CD14-positive monocyte (primary cell): ENCODE data around the gene COL17A1. TPM values are rescaled to one million over a fixed set of nuclear protein-coding genes. Genes with fewer than 3 reads are reported as not detected.

Source experiments
- DNase-seq, 3 donors: peaks; one replicate each; pipeline ENCODE4 v3.0.0-alpha.2; 2011 to 2022
- H2AFZ ChIP-seq: 2 replicates; pipeline ENCODE4 v1.6.0; 2012; ENCODE audit warnings: mild to moderate bottlenecking, low read depth, low read length, inconsistent platforms; ENCODE audit not compliant: insufficient read depth, poor library complexity, severe bottlenecking
- H3K27ac ChIP-seq, 2 donors: 1 replicate in 1 of 2; 2 replicates in 1 of 2; pipeline ENCODE4 v1.5.1; 2012 to 2013; ENCODE audit warnings: low read length in 2 of 2, control low read depth in 1 of 2, inconsistent platforms in 1 of 2, low read depth in 1 of 2, mild to moderate bottlenecking in 1 of 2
- H3K27me3 ChIP-seq, 2 donors: one replicate each; pipeline versions ENCODE4 v1.6.0 to v1.6.1; 2011 to 2013; ENCODE audit warnings: low read length in 2 of 2; ENCODE audit not compliant: control insufficient read depth in 2 of 2, insufficient read depth in 2 of 2
- H3K36me3 ChIP-seq, 2 donors: replicated peaks in 1 of 2; 1 replicate in 1 of 2; 2 replicates in 1 of 2; pipeline versions ENCODE4 v1.5.1 to v1.6.1; 2012 to 2013; ENCODE audit warnings: low read length in 2 of 2, control low read depth in 1 of 2, inconsistent platforms in 1 of 2, mild to moderate bottlenecking in 1 of 2; ENCODE audit not compliant: insufficient read depth in 2 of 2, control insufficient read depth in 1 of 2
- H3K4me1 ChIP-seq, 2 donors: 1 replicate in 1 of 2; 2 replicates in 1 of 2; pipeline versions ENCODE4 v1.5.1 to v1.6.1; 2012 to 2013; ENCODE audit warnings: low read length in 2 of 2, control low read depth in 1 of 2, inconsistent platforms in 1 of 2, mild to moderate bottlenecking in 1 of 2, moderate library complexity in 1 of 2; ENCODE audit not compliant: insufficient read depth in 2 of 2, control insufficient read depth in 1 of 2
- H3K4me2 ChIP-seq: replicated peaks from 2 replicates; pipeline ENCODE3; 2012; ENCODE audit warnings: low read length, moderate library complexity, mild to moderate bottlenecking; ENCODE audit not compliant: poor library complexity, severe bottlenecking; ENCODE audit errors: extremely low read depth
- H3K4me3 ChIP-seq, 3 experiments: fragments of 200-600 bp in 1 of 3; sonication (generic) in 1 of 3; replicated peaks in 1 of 3; 1 replicate in 2 of 3; 2 replicates in 1 of 3; pipeline ENCODE4 v1.5.1; 2011 to 2013; ENCODE audit warnings: low read length in 3 of 3, mild to moderate bottlenecking in 3 of 3, control low read depth in 2 of 3, low read depth in 2 of 3, inconsistent platforms in 1 of 3, moderate library complexity in 1 of 3
- H3K79me2 ChIP-seq: 2 replicates; pipeline ENCODE4 v1.6.0; 2012; ENCODE audit warnings: mild to moderate bottlenecking, control low read depth, inconsistent platforms, low read length, moderate library complexity; ENCODE audit not compliant: insufficient read depth
- H3K9ac ChIP-seq: 2 replicates; pipeline ENCODE4 v1.6.0; 2017; ENCODE audit warnings: low read length, mild to moderate bottlenecking; ENCODE audit not compliant: insufficient read depth, poor library complexity, severe bottlenecking
- H3K9me3 ChIP-seq, 2 donors: replicated peaks in 1 of 2; 1 replicate in 1 of 2; 2 replicates in 1 of 2; pipeline versions ENCODE4 v1.5.1 to v1.6.1; 2012 to 2013; ENCODE audit warnings: low read length in 2 of 2, control low read depth in 1 of 2; ENCODE audit not compliant: control insufficient read depth in 1 of 2, insufficient read depth in 1 of 2
- H4K20me1 ChIP-seq: 2 replicates; pipeline ENCODE4 v1.6.0; 2012; ENCODE audit warnings: mild to moderate bottlenecking, low read length, control low read depth, moderate library complexity; ENCODE audit not compliant: insufficient read depth
- H3K27ac Mint-ChIP-seq, 7 donors: one replicate each; pipeline ENCODE4 v1.8.0; 2020; ENCODE audit warnings: mild to moderate bottlenecking in 7 of 7, mixed read lengths in 7 of 7, moderate library complexity in 6 of 7, inconsistent platforms in 2 of 7
- H3K27me3 Mint-ChIP-seq, 3 donors: one replicate each; pipeline ENCODE4 v1.8.0; 2021 to 2022; ENCODE audit warnings: low read depth in 3 of 3, mild to moderate bottlenecking in 3 of 3, mixed read lengths in 3 of 3, moderate library complexity in 3 of 3, inconsistent platforms in 1 of 3
- H3K36me3 Mint-ChIP-seq, 2 donors: one replicate each; pipeline ENCODE4 v1.8.0; 2020; ENCODE audit warnings: mixed read lengths in 2 of 2, inconsistent platforms in 1 of 2, mild to moderate bottlenecking in 1 of 2
- H3K4me1 Mint-ChIP-seq: one replicate; pipeline ENCODE4 v1.8.0; 2020; ENCODE audit warnings: mild to moderate bottlenecking, mixed read lengths
- H3K4me3 Mint-ChIP-seq, 2 donors: one replicate each; pipeline ENCODE4 v1.8.0; 2020; ENCODE audit warnings: mild to moderate bottlenecking in 2 of 2, mixed read lengths in 2 of 2, moderate library complexity in 1 of 2
- H3K9me3 Mint-ChIP-seq, 7 donors: one replicate each; pipeline ENCODE4 v1.8.0; 2020 to 2022; ENCODE audit warnings: mixed read lengths in 7 of 7, mild to moderate bottlenecking in 6 of 7, moderate library complexity in 6 of 7, inconsistent platforms in 2 of 7
- CTCF ChIP-seq: fragments of 200-600 bp; IDR thresholded peaks from one replicate; pipeline ENCODE4 v1.8.0; 2022; ENCODE audit warnings: antibody characterized with exemption, mild to moderate bottlenecking
- WGBS: methylation state at CpG from one replicate; pipeline ENCODE4 v1.1.5; 2013; ENCODE audit warnings: missing lambda C conversion rate; ENCODE audit not compliant: insufficient coverage; 5-methylcytosine and 5-hydroxymethylcytosine counted together
- intact Hi-C, 2 donors: fragments of 100-400 bp; cut with micrococcal nuclease; formaldehyde crosslinking; loops; one replicate each; pipeline versions ENCODE4 v1.15.0 to v1.15.1; 2023
- polyA plus RNA-seq, 3 donors: library from polyadenylated mRNA; depleted of rRNA in 1 of 3; unstranded in 2 of 3; stranded (reverse) in 1 of 3; fragments of 300-500 nt in 2 of 3; fragments of >200 nt in 1 of 3; fragmentation: Illumina TruSeq in 2 of 3; gene quantifications; 1 replicate in 2 of 3; 2 replicates in 1 of 3; pipeline ENCODE4 v1.2.3, GENCODE V29; 2012 to 2021

COL17A1 gene
- polyA plus RNA-seq, 3 donors: not detected

- WGBS: 100% methylated on average over 1 of the region's 1 CpG
- Mint-ChIP-seq H3K27ac (no peak overlapping the region), H3K4me1 (no peaks in the 10 kb centered on the region), H3K36me3 (peaks cover 74 to 84% of the 10 kb centered on the region in 2 donors), H3K4me3 (no peak overlapping the region), H3K27me3 (peaks cover 0 to 2% (median 0%) of the 10 kb centered on the region in 3 donors), H3K9me3 (no peaks in the 10 kb centered on the region)
- no peaks in the 10 kb centered on the region for H3K79me2 ChIP-seq
- no peaks in the 10 kb centered on the region for H3K4me1 ChIP-seq
- DNase-seq: no peak
- peaks cover 78 to 96% of the 10 kb centered on the region in 2 donors for H3K36me3 ChIP-seq
- TF ChIP-seq CTCF: no peak
- no peak overlapping the region for H3K4me3 ChIP-seq
- H3K9ac ChIP-seq: no peak overlapping the region
- no peak overlapping the region for H3K27ac ChIP-seq
- intact Hi-C loops: no loop called here
- no peak overlapping the region for H3K4me2 ChIP-seq
- no peaks in the 10 kb centered on the region for H4K20me1 ChIP-seq
- no peaks in the 10 kb centered on the region for H3K9me3 ChIP-seq
- no peaks in the 10 kb centered on the region for H3K27me3 ChIP-seq
- H2AFZ ChIP-seq: no peak overlapping the region
Measured at GRCh38 chr10:104021246-104021645, 64.4 kb downstream of the COL17A1 start.

DNA sequence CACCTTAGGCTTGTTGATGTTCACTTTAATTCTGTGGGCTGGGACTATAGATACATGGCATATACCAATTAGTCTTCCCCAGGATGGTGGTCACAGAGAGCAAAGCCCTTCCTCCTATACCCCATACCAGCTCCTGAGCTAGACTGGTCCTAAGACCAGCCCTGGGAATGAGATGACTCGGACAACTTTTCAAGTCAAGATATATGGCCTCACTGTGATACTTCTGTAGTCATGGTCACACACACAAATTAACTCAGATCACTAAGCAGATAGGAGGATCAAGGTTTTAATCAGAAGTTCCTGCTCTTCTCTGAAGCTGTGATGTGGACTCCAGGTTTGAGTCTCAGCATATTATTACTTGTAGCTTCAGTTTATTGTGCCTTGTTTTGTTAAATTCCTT is 65.7 kb downstream of the COL17A1 start:
- no peaks in the 10 kb centered on the region for H4K20me1 ChIP-seq
- no peak overlapping the region for H3K9ac ChIP-seq
- H3K36me3 ChIP-seq: peaks cover 65 to 90% of the 10 kb centered on the region in 2 donors
- H3K9me3 Mint-ChIP-seq: no peaks in the 10 kb centered on the region
- no peaks in the 10 kb centered on the region for H3K27me3 ChIP-seq
- H3K27ac ChIP-seq: no peak overlapping the region
- no peak overlapping the region for H3K4me2 ChIP-seq
- no peaks in the 10 kb centered on the region for H3K4me1 Mint-ChIP-seq
- no peak for DNase-seq
- H2AFZ ChIP-seq: no peak overlapping the region
- H3K27ac Mint-ChIP-seq: peak overlapping the region in 2 of 7 donors; percentile 26 to 41
- 100% methylated on average over 1 of the region's 1 CpG for WGBS
- H3K79me2 ChIP-seq: no peaks in the 10 kb centered on the region
- no peaks in the 10 kb centered on the region for H3K4me1 ChIP-seq
- H3K9me3 ChIP-seq: no peaks in the 10 kb centered on the region
- TF ChIP-seq CTCF: no peak
- H3K36me3 Mint-ChIP-seq: peaks cover 67 to 77% of the 10 kb centered on the region in 2 donors
- H3K27me3 Mint-ChIP-seq: peaks cover 0 to 2% (median 0%) of the 10 kb centered on the region in 3 donors
- intact Hi-C loops: no loop called here
- H3K4me3 Mint-ChIP-seq: no peak overlapping the region
- H3K4me3 ChIP-seq: no peak overlapping the region
